PC-9 (cell line): ENCODE results near the gene RAPGEF1.

Experiments used
- CTCF ChIP-seq: fragments of 200-600 bp; sonication (generic); conservative IDR thresholded peaks from 2 replicates; pipeline ENCODE4 v1.6.1; 2017; ENCODE audit warnings: mixed run types, antibody characterized with exemption, mild to moderate bottlenecking, moderate library complexity
- EZH2 ChIP-seq: fragments of 200-600 bp; sonication (generic); IDR thresholded peaks from 2 replicates; pipeline ENCODE4 v1.8.0; 2017; ENCODE audit warnings: antibody characterized with exemption, low read depth

DNA sequence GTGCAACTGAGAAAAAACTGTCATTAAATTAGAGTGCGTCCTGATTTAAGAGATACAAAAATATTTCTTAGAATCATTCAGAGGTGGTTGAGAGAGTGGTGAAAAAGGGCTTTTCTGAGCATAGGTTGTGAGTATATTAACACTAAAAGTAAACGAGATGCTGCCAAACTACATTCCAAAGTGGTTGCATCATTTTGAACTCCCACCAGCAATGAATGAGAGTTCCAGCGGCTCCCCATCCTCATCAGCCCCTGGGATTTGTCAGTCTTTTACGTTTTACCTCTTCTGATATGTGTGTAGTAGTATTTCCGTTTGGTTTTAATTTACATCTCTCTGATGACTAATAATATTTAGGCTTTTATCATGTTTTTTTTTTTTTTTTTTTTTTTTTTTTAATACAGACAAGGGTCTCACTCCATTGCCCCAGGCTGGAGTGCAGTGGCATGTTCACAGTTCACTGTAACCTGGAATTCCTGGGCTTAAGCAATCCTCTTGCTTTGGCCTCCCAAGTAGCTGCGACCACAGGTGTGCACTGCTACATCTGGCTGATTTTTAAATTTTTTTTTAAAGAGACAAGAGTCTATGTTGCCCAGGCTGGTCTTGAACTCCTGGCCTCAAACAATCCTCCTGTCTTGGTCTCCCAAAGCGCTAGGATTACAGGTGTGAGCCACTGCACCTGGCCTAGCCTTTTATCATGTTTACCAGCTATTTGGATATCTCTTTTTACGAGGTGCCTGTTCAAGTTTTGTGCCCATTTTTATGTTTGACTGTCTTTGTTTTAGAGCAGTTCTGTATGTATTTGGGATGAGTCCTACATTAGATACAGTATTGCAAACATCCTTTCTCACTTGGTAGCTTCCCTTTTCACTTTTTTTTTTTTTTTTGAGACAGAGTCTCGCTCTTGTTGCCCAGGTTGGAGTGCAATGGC lies 177.6 kb downstream of the RAPGEF1 start:
- TF ChIP-seq CTCF (no peak), EZH2 (no peak)
